Measurements from ENCODE around the gene RUNX2.
"Not testable (repeated sequence)": the region's sequence is repeated elsewhere in the genome, so short reads cannot be mapped to it uniquely, and the experiment has no call there.

The RUNX2 gene

DNA sequence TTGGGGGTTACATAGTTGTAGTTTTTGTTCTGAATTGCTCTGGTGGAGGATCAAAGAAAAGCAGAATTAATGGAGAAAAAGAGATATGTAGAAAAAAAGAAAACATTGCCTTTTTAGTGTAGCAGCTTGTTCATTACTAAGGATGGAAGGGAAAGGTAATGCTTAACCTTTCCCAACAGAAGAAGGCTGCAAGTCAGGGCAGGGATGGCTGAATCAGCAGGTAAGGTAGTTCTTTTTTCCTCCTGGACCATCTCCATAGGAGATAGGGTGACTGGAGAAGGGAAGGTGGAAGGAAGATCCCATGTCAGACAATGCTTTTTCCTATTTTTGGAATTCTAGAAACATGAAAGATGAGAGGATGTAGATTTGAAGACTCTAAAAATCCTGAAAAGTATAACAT is 129.0 kb downstream of the RUNX2 start:
- no peak for DNase-seq (ENCODE audit: low spot score)

- DNase-seq (ENCODE audit: low spot score): no peak
Observed at GRCh38 chr6:45458672-45459071, 130.5 kb downstream of the RUNX2 start.

DNA sequence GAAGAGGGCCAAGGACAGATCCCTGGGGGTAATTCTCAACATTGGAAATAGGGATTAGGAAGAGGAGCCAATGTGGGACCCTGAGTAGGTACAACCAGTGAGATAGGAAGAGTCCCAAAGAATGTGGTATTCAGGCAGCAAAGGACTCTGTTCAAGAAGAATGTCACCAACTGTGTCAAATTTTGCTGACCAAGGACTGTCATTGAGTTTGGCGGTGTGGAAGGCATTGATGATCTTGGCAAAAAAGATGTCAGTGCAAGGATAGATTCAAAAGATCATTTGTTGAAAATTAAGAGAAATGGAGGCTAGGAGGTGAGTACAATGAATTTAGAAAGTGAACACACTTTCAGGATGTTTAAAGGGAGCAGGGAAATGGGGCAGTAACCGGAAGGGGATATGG is 132.0 kb downstream of the RUNX2 start:
- DNase-seq (ENCODE audit: low spot score): no peak

- DNase-seq (ENCODE audit: low spot score): no peak
Observed at GRCh38 chr6:45461486-45461885, 133.4 kb downstream of the RUNX2 start.

GRCh38 chr6:45462190-45463134 is 134.3 kb downstream of the RUNX2 start:
- no peak for DNase-seq (ENCODE audit: low spot score)

DNA sequence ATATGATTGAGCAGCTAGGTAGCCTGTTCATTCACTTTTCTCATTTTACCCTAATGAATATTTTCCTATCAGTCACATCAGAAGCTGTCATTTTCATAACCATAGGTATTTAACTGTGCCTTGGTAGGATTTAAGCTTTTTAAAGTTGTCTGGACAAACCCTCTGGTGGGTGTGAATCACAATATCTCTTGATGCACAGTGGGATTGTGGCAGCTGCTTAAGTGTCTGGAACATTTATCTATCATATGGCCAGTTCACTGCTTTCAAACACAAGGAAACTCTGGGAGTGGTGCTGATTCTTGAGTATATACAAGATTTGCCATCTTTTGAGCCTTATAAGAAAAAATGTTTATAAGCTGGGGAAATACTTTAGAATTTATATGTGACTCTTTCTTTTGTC is 136.6 kb downstream of the RUNX2 start:
- DNase-seq (ENCODE audit: low spot score): no peak

DNA sequence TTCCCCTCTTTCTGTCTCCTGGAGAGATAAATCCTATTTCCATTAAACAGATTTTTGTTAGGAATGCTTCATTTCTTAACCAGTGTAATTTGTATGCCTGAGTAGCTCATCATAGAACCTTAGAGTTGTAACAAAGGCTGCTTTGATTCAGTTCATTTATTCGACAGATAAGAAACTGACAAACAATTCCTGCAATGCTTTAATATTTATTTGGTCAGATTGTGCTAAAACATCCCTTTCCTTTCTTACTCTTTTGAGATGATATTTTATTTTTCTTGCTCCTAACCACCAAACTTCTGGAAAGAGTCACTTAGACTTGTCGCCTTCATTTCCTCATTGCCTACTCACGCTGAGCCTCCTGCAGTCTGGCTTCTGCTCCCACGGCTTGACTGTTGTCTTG is 138.6 kb downstream of the RUNX2 start:
- no peak for DNase-seq (ENCODE audit: low spot score)

DNA sequence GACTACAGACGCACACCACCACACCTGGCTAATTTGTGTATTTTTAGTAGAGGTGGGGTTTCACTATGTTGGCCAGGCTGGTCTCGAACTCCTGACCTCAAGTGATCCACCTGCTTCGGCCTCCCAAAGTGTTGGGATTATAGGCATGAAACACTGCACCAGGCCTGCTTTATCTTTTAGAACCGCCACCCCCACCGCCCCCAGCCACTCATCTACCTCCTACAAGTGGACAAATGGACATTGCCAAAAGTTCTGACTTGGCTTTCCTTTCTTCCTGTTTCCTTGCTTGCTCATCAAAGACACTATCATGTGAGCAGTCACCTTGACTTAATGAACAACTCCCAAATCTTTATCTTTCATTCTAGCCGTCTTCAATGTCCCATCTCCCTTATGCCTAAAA is 139.3 kb downstream of the RUNX2 start:
- not testable (repeated sequence) for DNase-seq (ENCODE audit: low spot score)

DNA sequence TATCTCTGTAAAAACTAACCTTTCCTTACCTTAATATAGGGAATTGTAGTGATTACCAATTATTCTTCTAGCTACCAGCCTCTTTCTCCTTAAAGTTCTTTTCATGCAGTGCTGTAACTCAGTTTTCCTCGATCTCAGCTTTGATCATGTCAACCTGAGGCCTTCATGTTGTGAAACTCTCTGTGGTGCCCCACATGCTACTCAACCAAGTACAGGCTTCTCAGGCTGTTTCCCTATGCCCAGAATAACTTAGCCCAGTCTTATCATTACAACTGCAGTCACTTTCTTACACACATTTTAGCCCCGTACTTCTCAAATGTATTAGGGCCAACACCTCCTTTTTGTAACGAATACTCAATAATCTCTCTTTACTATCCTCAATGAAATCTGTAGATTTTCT is 139.7 kb downstream of the RUNX2 start:
- DNase-seq (ENCODE audit: low spot score): no peak

DNA sequence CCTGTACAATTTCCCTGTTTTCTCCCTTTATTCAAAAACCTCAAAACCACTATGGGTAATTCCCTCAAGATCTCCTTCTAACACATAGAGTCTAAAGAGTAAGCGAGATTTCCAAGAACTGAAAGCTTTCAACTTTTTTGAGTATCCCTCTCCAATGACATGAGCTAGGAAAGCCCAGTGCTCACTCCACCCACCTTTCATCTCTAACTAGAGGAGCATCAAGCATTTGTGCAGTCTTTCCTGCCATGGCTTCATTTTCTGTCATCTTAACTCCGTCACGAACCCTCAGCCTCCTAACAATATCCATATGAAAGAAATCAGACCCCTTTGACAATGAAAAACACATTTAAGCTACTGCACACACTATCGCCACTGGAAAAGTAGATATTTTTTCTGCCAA is 141.5 kb downstream of the RUNX2 start:
- no peak for DNase-seq (ENCODE audit: low spot score)

GRCh38 chr6:45470131-45470738 is 142.1 kb downstream of the RUNX2 start:
- DNase-seq (ENCODE audit: low spot score): no peak

- DNase-seq (ENCODE audit: low spot score): no peak
Observed at GRCh38 chr6:45472382-45472781, 144.3 kb downstream of the RUNX2 start.

DNA sequence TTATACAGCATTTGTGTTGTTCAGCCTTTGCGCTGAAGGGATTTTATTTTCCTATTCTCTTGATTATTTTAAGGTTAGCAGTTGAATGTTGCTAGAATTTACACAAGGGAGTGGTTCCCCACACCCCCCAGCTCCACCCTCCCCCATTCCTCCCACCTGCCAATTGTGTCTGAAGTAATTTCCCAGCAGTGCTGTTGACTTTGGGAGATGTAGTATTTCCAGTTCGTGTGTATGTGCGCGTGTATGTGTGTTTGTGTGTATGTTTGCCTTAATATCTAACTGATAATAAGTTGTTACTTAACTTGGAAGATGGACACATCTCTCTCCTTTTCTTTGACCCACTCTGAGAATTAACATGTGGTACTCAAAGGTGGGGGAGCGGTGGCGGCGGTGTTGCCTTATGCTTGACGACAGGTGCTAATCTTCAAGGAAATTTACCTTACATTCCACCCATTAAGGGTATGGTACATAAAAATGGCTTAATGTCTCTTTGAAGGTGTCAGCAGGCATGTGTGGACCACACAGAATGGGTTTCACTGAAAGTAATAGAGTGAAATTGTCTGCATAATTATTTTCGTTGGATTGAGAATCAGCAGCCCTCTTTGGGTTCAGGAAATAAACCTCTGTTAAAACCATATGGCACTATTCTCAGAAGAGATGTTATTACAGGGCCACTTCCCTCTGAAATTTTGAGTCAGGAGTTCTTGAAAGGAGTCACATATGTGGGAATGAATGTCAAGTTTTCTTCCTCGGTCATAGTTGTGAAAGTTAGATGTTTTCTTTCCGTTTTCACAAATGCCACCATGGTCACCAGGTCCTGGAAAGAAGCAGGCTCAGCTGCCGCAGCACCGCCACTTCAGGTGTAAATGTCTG is 145.2 kb downstream of the RUNX2 start:
- DNase-seq (ENCODE audit: low spot score): no peak

DNA sequence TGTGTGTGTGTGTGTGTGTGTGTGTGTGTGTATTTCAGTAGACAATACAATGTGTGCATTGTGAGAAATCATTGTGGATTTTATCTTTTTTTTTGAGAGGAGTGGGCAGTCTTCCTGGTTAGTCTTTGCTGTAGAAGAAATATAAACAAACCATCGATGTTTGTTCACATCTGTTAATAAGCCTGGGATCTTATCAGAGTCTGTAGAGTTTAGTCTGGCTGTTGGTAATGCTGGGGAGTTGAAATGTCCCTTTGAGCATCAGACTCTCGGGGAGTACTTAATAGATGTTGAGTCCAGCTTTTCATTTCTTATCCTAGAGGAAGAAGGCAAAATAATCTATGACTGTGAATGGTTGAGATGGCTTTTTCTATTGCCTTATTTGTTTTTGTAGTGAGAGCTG is 146.2 kb downstream of the RUNX2 start:
- no peak for DNase-seq (ENCODE audit: low spot score)

DNA sequence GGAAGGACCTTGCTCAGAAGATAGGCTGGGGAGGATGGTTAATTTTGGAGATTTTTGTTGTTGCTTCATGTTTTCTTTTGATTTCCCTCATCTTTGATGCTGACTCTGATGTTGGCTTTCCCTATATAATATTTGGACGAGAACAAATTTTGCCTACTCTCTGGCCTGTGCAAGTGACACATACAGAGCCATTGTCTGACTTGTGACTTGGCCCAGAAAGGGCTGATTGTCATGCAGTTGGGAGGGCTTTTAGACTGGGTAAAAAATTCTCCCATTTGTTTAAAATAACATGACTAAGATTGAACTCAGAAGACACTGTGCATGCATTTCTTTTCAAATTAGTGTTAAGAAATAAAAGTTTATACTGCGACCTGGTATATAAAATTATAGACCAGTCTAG is 148.2 kb downstream of the RUNX2 start:
- no peak for DNase-seq (ENCODE audit: low spot score)

DNA sequence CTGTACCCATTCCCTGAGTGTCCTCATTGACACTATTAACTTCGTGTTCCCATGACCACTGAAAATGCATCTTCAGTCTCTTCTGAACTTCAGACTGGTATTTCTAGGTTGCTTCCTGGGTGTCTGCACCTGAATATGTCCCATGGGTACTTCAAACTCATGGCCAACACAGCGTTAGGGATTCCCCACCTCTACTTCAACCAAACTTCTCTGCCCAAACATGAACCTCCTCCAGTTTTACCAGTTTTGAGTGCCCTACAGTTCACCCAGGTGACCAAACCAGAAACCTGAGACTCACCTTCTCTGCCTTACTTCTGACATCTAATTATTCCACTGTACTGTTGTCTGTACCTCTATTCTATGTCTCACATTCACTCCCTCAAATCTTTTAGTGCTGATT is 149.1 kb downstream of the RUNX2 start:
- DNase-seq (ENCODE audit: low spot score): no peak

- no peak for DNase-seq (ENCODE audit: low spot score)
Observed at GRCh38 chr6:45477790-45478189, 149.7 kb downstream of the RUNX2 start.

GRCh38 chr6:45478240-45478639 is 150.1 kb downstream of the RUNX2 start:
- DNase-seq (ENCODE audit: low spot score): no peak

- DNase-seq (ENCODE audit: low spot score): no peak
Observed at GRCh38 chr6:45479834-45480751, 152.0 kb downstream of the RUNX2 start.

DNA sequence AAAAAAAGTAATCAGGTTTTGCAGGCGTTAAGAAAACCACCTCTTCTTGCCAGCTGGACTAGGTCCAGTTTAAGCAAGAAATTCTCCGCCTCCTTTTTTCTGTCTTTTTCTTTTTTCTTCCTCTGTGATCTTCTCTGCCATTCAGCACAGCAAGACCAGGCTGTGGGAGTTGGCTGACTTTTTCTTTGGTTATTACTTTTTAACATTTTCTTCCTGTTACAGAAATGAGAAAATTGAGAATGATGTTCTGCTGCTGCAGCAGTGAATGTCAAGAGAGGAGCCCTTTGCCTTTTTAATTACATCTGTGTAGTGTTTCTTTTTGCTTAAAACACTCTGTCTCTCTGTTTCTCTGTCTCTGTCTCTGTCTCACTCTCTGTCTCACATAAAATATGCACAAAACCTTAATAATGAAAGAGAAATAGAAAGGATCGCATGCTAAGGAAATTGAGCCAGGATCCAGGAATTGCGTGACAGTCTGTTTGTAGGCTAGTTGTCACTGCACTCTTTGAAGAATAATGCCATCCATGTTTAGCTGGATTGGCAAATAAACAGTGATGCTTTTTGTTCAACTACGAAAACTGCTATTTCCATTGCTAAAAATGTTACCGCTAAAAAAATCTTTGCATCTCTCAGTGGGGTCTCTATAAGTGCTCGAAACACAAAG is 152.8 kb downstream of the RUNX2 start:
- no peak for DNase-seq (ENCODE audit: low spot score)

- no peak for DNase-seq (ENCODE audit: low spot score)
Observed at GRCh38 chr6:45483021-45483420, 154.9 kb downstream of the RUNX2 start.

Data from germinal center (tissue), 1 donor.